Mesenchymal stem cell (in vitro differentiated cells and primary cell): ENCODE results near the gene GNG10.

Source experiments
- DNase-seq: peaks from one replicate; pipeline ENCODE4 v3.0.0-alpha.2; 2013
- H2AFZ ChIP-seq: one replicate; pipeline ENCODE4 v1.6.1; 2013; ENCODE audit warnings: low read depth, mild to moderate bottlenecking, control low read depth, inconsistent platforms, low read length, moderate library complexity
- H2AK5ac ChIP-seq: 2 replicates; pipeline ENCODE4 v1.6.1; 2013; ENCODE audit warnings: low read length, moderate library complexity, mild to moderate bottlenecking, inconsistent platforms; ENCODE audit not compliant: severe bottlenecking
- H2BK120ac ChIP-seq: one replicate; pipeline ENCODE4 v1.6.1; 2013; ENCODE audit warnings: low read depth, mild to moderate bottlenecking, inconsistent platforms, low read length, moderate library complexity
- H2BK12ac ChIP-seq, 2 experiments: one replicate each; pipeline ENCODE4 v1.6.1; 2013; ENCODE audit warnings: inconsistent platforms in 2 of 2, low read length in 2 of 2, mild to moderate bottlenecking in 2 of 2, moderate library complexity in 2 of 2, control low read depth in 1 of 2
- H2BK15ac ChIP-seq: one replicate; pipeline ENCODE4 v1.6.1; 2013; ENCODE audit warnings: mild to moderate bottlenecking, low read depth, inconsistent platforms; ENCODE audit not compliant: poor library complexity, severe bottlenecking
- H2BK5ac ChIP-seq: 2 replicates; pipeline ENCODE4 v1.6.1; 2013; ENCODE audit warnings: low read depth, mild to moderate bottlenecking, low read length, control low read depth, inconsistent platforms; ENCODE audit not compliant: poor library complexity, severe bottlenecking
- H3K14ac ChIP-seq, 2 experiments: one replicate each; pipeline ENCODE4 v1.6.1; 2013; ENCODE audit warnings: inconsistent platforms in 2 of 2, low read length in 2 of 2, control low read depth in 1 of 2, mild to moderate bottlenecking in 1 of 2, moderate library complexity in 1 of 2
- H3K18ac ChIP-seq, 2 experiments: one replicate each; pipeline ENCODE4 v1.6.1; 2013; ENCODE audit warnings: inconsistent platforms in 2 of 2, low read length in 2 of 2, control low read depth in 1 of 2, low read depth in 1 of 2, mild to moderate bottlenecking in 1 of 2
- H3K23ac ChIP-seq, 2 experiments: one replicate each; pipeline ENCODE4 v1.6.1; 2013; ENCODE audit warnings: inconsistent platforms in 2 of 2, low read length in 2 of 2, mild to moderate bottlenecking in 2 of 2, moderate library complexity in 2 of 2, control low read depth in 1 of 2
- H3K27ac ChIP-seq: 2 replicates; pipeline ENCODE4 v1.5.1; 2013; ENCODE audit warnings: mild to moderate bottlenecking, moderate library complexity, low read length, control low read depth, inconsistent platforms; ENCODE audit not compliant: poor library complexity, severe bottlenecking
- H3K27me3 ChIP-seq, 2 experiments: 2 replicates each; pipeline versions ENCODE4 v1.6.1 to v1.7.0; 2013; ENCODE audit warnings: low read length in 2 of 2, mild to moderate bottlenecking in 2 of 2, moderate library complexity in 2 of 2, control low read depth in 1 of 2, inconsistent platforms in 1 of 2; ENCODE audit not compliant: control insufficient read depth in 1 of 2, insufficient read depth in 1 of 2
- H3K36me3 ChIP-seq, 2 experiments: 2 replicates each; pipeline versions ENCODE4 v1.6.1 to v1.7.0; 2013; ENCODE audit warnings: low read length in 2 of 2, control low read depth in 1 of 2, inconsistent platforms in 1 of 2, low read depth in 1 of 2, mild to moderate bottlenecking in 1 of 2; ENCODE audit not compliant: insufficient read depth in 2 of 2, control insufficient read depth in 1 of 2
- H3K4ac ChIP-seq, 2 experiments: one replicate each; pipeline ENCODE4 v1.6.1; 2013; ENCODE audit warnings: inconsistent platforms in 2 of 2, low read length in 2 of 2, mild to moderate bottlenecking in 2 of 2, moderate library complexity in 2 of 2, control low read depth in 1 of 2, low read depth in 1 of 2
- H3K4me1 ChIP-seq: 2 replicates; pipeline ENCODE4 v1.6.1; 2013; ENCODE audit warnings: low read depth, low read length, control low read depth; ENCODE audit not compliant: control insufficient read depth, insufficient read depth
- H3K4me2 ChIP-seq: 2 replicates; pipeline ENCODE4 v1.6.1; 2013; ENCODE audit warnings: low read length, mild to moderate bottlenecking, inconsistent platforms; ENCODE audit not compliant: poor library complexity, severe bottlenecking
- H3K4me3 ChIP-seq, 2 experiments: 2 replicates each; pipeline versions ENCODE4 v1.5.1 to v1.7.0; 2013; ENCODE audit warnings: low read length in 2 of 2, mild to moderate bottlenecking in 2 of 2, control low read depth in 1 of 2, low read depth in 1 of 2; ENCODE audit not compliant: insufficient read depth in 1 of 2
- H3K79me1 ChIP-seq: replicated peaks from 2 replicates; pipeline ENCODE4 v1.6.1; 2013; ENCODE audit warnings: mild to moderate bottlenecking, control low read depth, low read length, inconsistent platforms; ENCODE audit not compliant: poor library complexity, severe bottlenecking
- H3K9ac ChIP-seq: 2 replicates; pipeline ENCODE4 v1.7.0; 2013; ENCODE audit warnings: mild to moderate bottlenecking, low read length, moderate library complexity
- H3K9me3 ChIP-seq: 2 replicates; pipeline ENCODE4 v1.7.0; 2013; ENCODE audit warnings: mild to moderate bottlenecking, low read length; ENCODE audit not compliant: control insufficient read depth
- H4K8ac ChIP-seq: one replicate; pipeline ENCODE4 v1.6.1; 2013; ENCODE audit warnings: inconsistent platforms, mild to moderate bottlenecking, low read length, moderate library complexity
- H4K91ac ChIP-seq: one replicate; pipeline ENCODE4 v1.6.1; 2013; ENCODE audit warnings: mild to moderate bottlenecking, low read length, inconsistent platforms
- WGBS: methylation state at CpG from one replicate; pipeline ENCODE4 v1.1.7; 2013; ENCODE audit warnings: mixed read lengths; 5-methylcytosine and 5-hydroxymethylcytosine counted together

GNG10 gene

DNA sequence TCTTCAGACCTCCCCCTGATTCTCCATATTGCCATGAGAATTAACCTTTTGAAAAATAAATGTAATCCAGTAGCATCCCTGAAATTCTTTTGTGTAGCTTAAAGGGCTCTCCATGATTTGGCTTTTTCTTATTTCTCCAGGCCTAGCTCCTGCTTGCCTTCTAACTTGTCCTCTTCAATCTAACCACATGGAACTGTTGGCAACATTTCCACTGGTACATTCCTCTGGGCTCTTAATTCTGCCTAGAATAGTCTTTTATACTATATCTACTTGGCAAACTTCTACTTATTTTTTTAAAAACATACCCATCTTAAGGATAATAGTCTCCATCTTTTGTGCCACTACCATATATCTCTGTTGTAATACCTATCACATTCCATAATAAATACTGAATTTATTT, 54.1 kb downstream of the GNG10 start:
- H2BK15ac ChIP-seq, result no peak overlapping the region
- no peak overlapping the region for H3K23ac ChIP-seq
- H3K79me1 ChIP-seq, result no peaks in the 10 kb centered on the region
- H2BK12ac ChIP-seq, result no peak overlapping the region
- no peak overlapping the region for H3K18ac ChIP-seq
- no peak overlapping the region for H2AK5ac ChIP-seq
- no peak overlapping the region for H3K4me2 ChIP-seq
- H3K4me3 ChIP-seq, result no peak overlapping the region
- H3K36me3 ChIP-seq, result no peaks in the 10 kb centered on the region
- no peak overlapping the region for H2AFZ ChIP-seq
- no peak for DNase-seq
- no peak overlapping the region for H2BK5ac ChIP-seq
- no peak overlapping the region for H3K14ac ChIP-seq
- H3K9ac ChIP-seq, result no peak overlapping the region
- no peak overlapping the region for H2BK120ac ChIP-seq
- no peaks in the 10 kb centered on the region for H3K4me1 ChIP-seq
- no peak overlapping the region for H4K8ac ChIP-seq
- no peak overlapping the region for H3K4ac ChIP-seq
- no peak overlapping the region for H3K27ac ChIP-seq
- H3K27me3 ChIP-seq, result no peaks in the 10 kb centered on the region
- no peaks in the 10 kb centered on the region for H3K9me3 ChIP-seq
- H4K91ac ChIP-seq, result no peak overlapping the region

DNA sequence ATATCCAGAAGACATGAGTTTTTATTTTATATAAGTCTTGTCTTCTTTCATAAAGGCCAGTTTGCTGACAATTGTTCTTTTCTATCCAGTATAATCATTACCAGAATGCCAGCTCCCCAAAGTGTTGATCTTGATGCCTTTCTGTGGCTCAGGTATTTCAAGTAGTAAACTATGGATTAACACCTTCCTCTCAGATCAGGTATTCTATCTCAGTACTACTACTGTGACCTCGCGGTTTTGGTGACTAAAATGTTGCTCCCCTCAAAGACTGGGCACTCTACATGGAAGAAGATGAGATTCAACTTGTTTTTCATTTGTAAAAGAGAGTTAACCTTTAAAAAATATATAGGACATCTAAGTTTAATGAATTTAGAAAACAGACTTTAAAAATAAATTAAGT, 58.1 kb downstream of the GNG10 start:
- H2AFZ ChIP-seq, result no peak overlapping the region
- no peak for DNase-seq
- no peak overlapping the region for H2AK5ac ChIP-seq
- no peak overlapping the region for H3K4me3 ChIP-seq
- no peak overlapping the region for H3K4ac ChIP-seq
- H2BK15ac ChIP-seq, result no peak overlapping the region
- H3K4me1 ChIP-seq, result no peaks in the 10 kb centered on the region
- no peak overlapping the region for H3K27ac ChIP-seq
- H3K4me2 ChIP-seq, result no peak overlapping the region
- H3K9me3 ChIP-seq, result no peaks in the 10 kb centered on the region
- no peaks in the 10 kb centered on the region for H3K79me1 ChIP-seq
- H3K18ac ChIP-seq, result no peak overlapping the region
- H4K8ac ChIP-seq, result no peak overlapping the region
- H3K9ac ChIP-seq, result no peak overlapping the region
- H2BK120ac ChIP-seq, result no peak overlapping the region
- H4K91ac ChIP-seq, result no peak overlapping the region
- no CpG with 5 or more reads among the region's 2 CpGs for WGBS
- no peak overlapping the region for H2BK5ac ChIP-seq
- H2BK12ac ChIP-seq, result no peak overlapping the region
- no peaks in the 10 kb centered on the region for H3K27me3 ChIP-seq
- no peak overlapping the region for H3K23ac ChIP-seq
- no peak overlapping the region for H3K14ac ChIP-seq
- no peaks in the 10 kb centered on the region for H3K36me3 ChIP-seq
